Muscle layer of duodenum (tissue), 2 donors: Measurements from ENCODE around the gene ZDHHC1.

Source experiments
- H3K27ac ChIP-seq: one replicate; pipeline ENCODE4 v1.7.0; 2013; ENCODE audit warnings: mild to moderate bottlenecking, low read length
- H3K27me3 ChIP-seq: one replicate; pipeline ENCODE4 v1.7.0; 2013; ENCODE audit warnings: low read depth, mild to moderate bottlenecking, control low read depth, low read length
- H3K36me3 ChIP-seq, 2 donors: one replicate each; pipeline ENCODE4 v1.7.0; 2013; ENCODE audit warnings: low read length in 2 of 2, control low read depth in 1 of 2, mild to moderate bottlenecking in 1 of 2; ENCODE audit not compliant: insufficient read depth in 2 of 2, control insufficient read depth in 1 of 2
- H3K4me1 ChIP-seq, 2 donors: one replicate each; pipeline ENCODE4 v1.7.0; 2013; ENCODE audit warnings: low read length in 2 of 2, mild to moderate bottlenecking in 2 of 2, control low read depth in 1 of 2, moderate library complexity in 1 of 2; ENCODE audit not compliant: insufficient read depth in 2 of 2, control insufficient read depth in 1 of 2
- H3K4me3 ChIP-seq, 2 donors: one replicate each; pipeline ENCODE4 v1.7.0; 2013; ENCODE audit warnings: low read length in 2 of 2, low read depth in 1 of 2, mild to moderate bottlenecking in 1 of 2
- H3K9me3 ChIP-seq, 2 donors: one replicate each; pipeline ENCODE4 v1.7.0; 2013; ENCODE audit warnings: low read length in 2 of 2, control low read depth in 1 of 2, mild to moderate bottlenecking in 1 of 2; ENCODE audit not compliant: control insufficient read depth in 1 of 2
- donor health status: healthy.

The ZDHHC1 gene

GRCh38 chr16:67415872-67416793 lies at the start of gene ZDHHC1:
Gene ZDHHC1 (minus strand): TSS chr16:67416477. CDS start chr16:67407775, 8,702 bp downstream.
- Histone ChIP-seq H3K9me3 (no peaks in the 10 kb centered on the region), H3K4me1 (peaks cover 0 to 9% of the 10 kb centered on the region in 2 donors), H3K4me3 (peak within 1 kb of the TSS; percentile 67 to 71), H3K27me3 (no peaks in the 10 kb centered on the region), H3K36me3 (no peaks in the 10 kb centered on the region), H3K27ac (peak within 1 kb of the TSS; percentile 49)

- no peaks in the 10 kb centered on the region for H3K27me3 ChIP-seq
- peaks cover 37 to 51% of the 10 kb centered on the region in 2 donors for H3K4me1 ChIP-seq
Observed at GRCh38 chr16:67464565-67464964, 48.3 kb upstream of the ZDHHC1 start.

GRCh38 chr16:67463691-67464090 lies 47.4 kb upstream of the ZDHHC1 start:
- Histone ChIP-seq H3K27me3 (no peaks in the 10 kb centered on the region), H3K4me1 (peaks cover 46 to 60% of the 10 kb centered on the region in 2 donors), H3K9me3 (no peaks in the 10 kb centered on the region), H3K4me3 (no peak overlapping the region), H3K27ac (no peak overlapping the region), H3K36me3 (no peaks in the 10 kb centered on the region)

More at GRCh38 chr16:67464565-67464964, 48.3 kb upstream of the ZDHHC1 start:
- no peak overlapping the region for H3K4me3 ChIP-seq
- no peaks in the 10 kb centered on the region for H3K36me3 ChIP-seq
- no peak overlapping the region for H3K27ac ChIP-seq
- H3K9me3 ChIP-seq, result no peaks in the 10 kb centered on the region

GRCh38 chr16:67463059-67463458 lies 46.8 kb upstream of the ZDHHC1 start:
- H3K4me1 ChIP-seq, result peaks cover 52 to 66% of the 10 kb centered on the region in 2 donors
- no peak overlapping the region for H3K4me3 ChIP-seq
- H3K9me3 ChIP-seq, result no peaks in the 10 kb centered on the region
- H3K27me3 ChIP-seq, result no peaks in the 10 kb centered on the region
- H3K36me3 ChIP-seq, result no peaks in the 10 kb centered on the region
- peak overlapping the region; percentile 90 for H3K27ac ChIP-seq

GRCh38 chr16:67462279-67462655 lies 46.0 kb upstream of the ZDHHC1 start:
- H3K9me3 ChIP-seq, result no peaks in the 10 kb centered on the region
- no peaks in the 10 kb centered on the region for H3K27me3 ChIP-seq
- peaks cover 56 to 74% of the 10 kb centered on the region in 2 donors for H3K4me1 ChIP-seq
- no peak overlapping the region for H3K4me3 ChIP-seq
- no peaks in the 10 kb centered on the region for H3K36me3 ChIP-seq
- peak overlapping the region; percentile 90 for H3K27ac ChIP-seq

- peaks cover 61 to 79% of the 10 kb centered on the region in 2 donors for H3K4me1 ChIP-seq
- no peaks in the 10 kb centered on the region for H3K27me3 ChIP-seq
- no peaks in the 10 kb centered on the region for H3K9me3 ChIP-seq
- H3K27ac ChIP-seq, result peak overlapping the region; percentile 90
- no peaks in the 10 kb centered on the region for H3K36me3 ChIP-seq
- no peak overlapping the region for H3K4me3 ChIP-seq
Observed at GRCh38 chr16:67461600-67462278, 45.5 kb upstream of the ZDHHC1 start.

- Histone ChIP-seq H3K9me3 (no peaks in the 10 kb centered on the region), H3K36me3 (no peaks in the 10 kb centered on the region), H3K27ac (peak overlapping the region; percentile 88), H3K4me3 (no peak overlapping the region), H3K4me1 (peaks cover 63 to 80% of the 10 kb centered on the region in 2 donors), H3K27me3 (no peaks in the 10 kb centered on the region)
Observed at GRCh38 chr16:67460961-67461360, 44.7 kb upstream of the ZDHHC1 start.

- peaks cover 57 to 72% of the 10 kb centered on the region in 2 donors for H3K4me1 ChIP-seq
- H3K27ac ChIP-seq, result peak overlapping the region; percentile 88
- no peaks in the 10 kb centered on the region for H3K27me3 ChIP-seq
- no peak overlapping the region for H3K4me3 ChIP-seq
- H3K36me3 ChIP-seq, result peaks cover 0 to 3% of the 10 kb centered on the region in 2 donors
- H3K9me3 ChIP-seq, result no peaks in the 10 kb centered on the region
Observed at GRCh38 chr16:67460168-67460567, 43.9 kb upstream of the ZDHHC1 start.

- Histone ChIP-seq H3K27ac (peak overlapping the region; percentile 88), H3K27me3 (no peaks in the 10 kb centered on the region), H3K9me3 (no peaks in the 10 kb centered on the region), H3K4me1 (peaks cover 56 to 69% of the 10 kb centered on the region in 2 donors), H3K36me3 (peaks cover 0 to 6% of the 10 kb centered on the region in 2 donors), H3K4me3 (no peak overlapping the region)
Observed at GRCh38 chr16:67459861-67460150, 43.5 kb upstream of the ZDHHC1 start.

- Histone ChIP-seq H3K4me3 (peak overlapping the region in 1 of 2 donors; percentile 13), H3K36me3 (peaks cover 0 to 7% of the 10 kb centered on the region in 2 donors), H3K27me3 (no peaks in the 10 kb centered on the region), H3K27ac (peak overlapping the region; percentile 88), H3K4me1 (peaks cover 51 to 67% of the 10 kb centered on the region in 2 donors), H3K9me3 (no peaks in the 10 kb centered on the region)
Observed at GRCh38 chr16:67459066-67459860, 43.0 kb upstream of the ZDHHC1 start.
